Measurements from ENCODE around the gene MRGPRX2. TPM values are rescaled to one million over a fixed set of nuclear protein-coding genes. Genes with fewer than 3 reads are reported as not detected.

The MRGPRX2 gene
- polyA plus RNA-seq, 1 donor from 2014 or later: not detected

- TF ChIP-seq EZH2 (IDR thresholded peaks at IDR 0.05; ENCODE audit: borderline replicate concordance, insufficient read depth, low read length, poor library complexity, severe bottlenecking) (no peak), SMC3 (conservative IDR thresholded peaks at IDR 0.05; ENCODE audit: poor library complexity) (no peak), CTCF (IDR thresholded peaks at IDR 0.05; ENCODE audit: poor library complexity, severe bottlenecking) (no peak), POLR2AphosphoS5 (IDR thresholded peaks at IDR 0.05) (no peak), MXI1 (conservative IDR thresholded peaks at IDR 0.05; ENCODE audit: poor library complexity, severe bottlenecking) (no peak)
- Histone ChIP-seq H3K9me3 (ENCODE audit: low read length) (no peaks in the 10 kb centered on the region), H3K4me2 (ENCODE audit: low read length) (no peak overlapping the region), H3K36me3 (ENCODE audit: insufficient read depth, low read length) (no peaks in the 10 kb centered on the region), H4K20me1 (ENCODE audit: insufficient read depth) (no peaks in the 10 kb centered on the region), H3K27me3 (ENCODE audit: insufficient read depth, low read depth, low read length) (no peaks in the 10 kb centered on the region), H3F3A (ENCODE audit: insufficient read depth, low read length, poor library complexity, severe bottlenecking) (no peaks in the 10 kb centered on the region), H3K4me3 (ENCODE audit: low read length) (no peak overlapping the region), H3K79me2 (replicated peaks; ENCODE audit: insufficient read depth, low read length) (no peaks in the 10 kb centered on the region), H3K27ac (ENCODE audit: low read length) (no peak overlapping the region), H3K9me2 (ENCODE audit: insufficient read depth, low read length) (no peaks in the 10 kb centered on the region), H3K9ac (ENCODE audit: low read length) (no peak overlapping the region), H2AFZ (ENCODE audit: low read depth, low read length) (no peak overlapping the region)
Observed at GRCh38 chr11:19075636-19076035, 15.1 kb upstream of the MRGPRX2 start.

GRCh38 chr11:19073454-19074415 lies 13.2 kb upstream of the MRGPRX2 start:
- no peak for TF ChIP-seq MXI1 (conservative IDR thresholded peaks at IDR 0.05; ENCODE audit: poor library complexity, severe bottlenecking)
- no peak for TF ChIP-seq EP300 (conservative IDR thresholded peaks at IDR 0.05; ENCODE audit: poor library complexity, severe bottlenecking)
- no peak for TF ChIP-seq SMC3 (conservative IDR thresholded peaks at IDR 0.05; ENCODE audit: poor library complexity)
- no peak for TF ChIP-seq RAD21 (conservative IDR thresholded peaks at IDR 0.05)
- no peak for TF ChIP-seq REST (IDR thresholded peaks at IDR 0.05; ENCODE audit: borderline replicate concordance)
- no peak for TF ChIP-seq TAF1 (IDR thresholded peaks at IDR 0.05; ENCODE audit: low read depth)
- no peak for TF ChIP-seq CTCF (IDR thresholded peaks at IDR 0.05; ENCODE audit: poor library complexity, severe bottlenecking)
- no peak for TF ChIP-seq EZH2 (IDR thresholded peaks at IDR 0.05; ENCODE audit: borderline replicate concordance, insufficient read depth, low read length, poor library complexity, severe bottlenecking)
- TF ChIP-seq POLR2AphosphoS5 (IDR thresholded peaks at IDR 0.05): no peak
- Histone ChIP-seq H3K4me2 (ENCODE audit: low read length) (no peak overlapping the region), H2AFZ (ENCODE audit: low read depth, low read length) (no peak overlapping the region)

More at GRCh38 chr11:19073454-19074415, 13.2 kb upstream of the MRGPRX2 start:
- no peaks in the 10 kb centered on the region for H3K79me2 ChIP-seq (replicated peaks; ENCODE audit: insufficient read depth, low read length)
- no peaks in the 10 kb centered on the region for H3K27me3 ChIP-seq (ENCODE audit: insufficient read depth, low read depth, low read length)
- H3K9ac ChIP-seq (ENCODE audit: low read length): no peak overlapping the region
- H3F3A ChIP-seq (ENCODE audit: insufficient read depth, low read length, poor library complexity, severe bottlenecking): no peaks in the 10 kb centered on the region
- H3K27ac ChIP-seq (ENCODE audit: low read length): no peak overlapping the region
- no peaks in the 10 kb centered on the region for H3K36me3 ChIP-seq (ENCODE audit: insufficient read depth, low read length)
- no peaks in the 10 kb centered on the region for H4K20me1 ChIP-seq (ENCODE audit: insufficient read depth)
- no peak overlapping the region for H3K4me3 ChIP-seq (ENCODE audit: low read length)
- H3K9me3 ChIP-seq (ENCODE audit: low read length): no peaks in the 10 kb centered on the region
- H3K9me2 ChIP-seq (ENCODE audit: insufficient read depth, low read length): no peaks in the 10 kb centered on the region

Measured in neural cell (in vitro differentiated cells).